ENCODE data around the gene NPIPB6.
A peak's percentile ranks its signal among the peaks of the same experiment; 100 is the strongest.

NPIPB6 gene

GRCh38 chr16:28319476-28320022 lies 43.8 kb downstream of the NPIPB6 start:
- no peak for TF ChIP-seq CTCF (IDR thresholded peaks at IDR 0.05; ENCODE audit: low read depth, low read length, missing control alignments)
- DNase-seq (ENCODE audit: extremely low read depth, low read depth), result no peak
- H3K4me3 ChIP-seq (replicated peaks; ENCODE audit: low read depth, low read length), result no peak overlapping the region

GRCh38 chr16:28318042-28318744 lies 45.1 kb downstream of the NPIPB6 start:
- TF ChIP-seq CTCF (IDR thresholded peaks at IDR 0.05; ENCODE audit: low read depth, low read length, missing control alignments), result no peak
- no peak for DNase-seq (ENCODE audit: extremely low read depth, low read depth)
- no peak overlapping the region for H3K4me3 ChIP-seq (replicated peaks; ENCODE audit: low read depth, low read length)

GRCh38 chr16:28317040-28317880 lies 46.0 kb downstream of the NPIPB6 start:
- TF ChIP-seq CTCF (IDR thresholded peaks at IDR 0.05; ENCODE audit: low read depth, low read length, missing control alignments), result peak; percentile 87
- H3K4me3 ChIP-seq (replicated peaks; ENCODE audit: low read depth, low read length), result no peak overlapping the region
- no peak for DNase-seq (ENCODE audit: extremely low read depth, low read depth)

GRCh38 chr16:28316054-28316453 lies 47.3 kb downstream of the NPIPB6 start:
- TF ChIP-seq CTCF (IDR thresholded peaks at IDR 0.05; ENCODE audit: low read depth, low read length, missing control alignments), result no peak

GRCh38 chr16:28313587-28313986 lies 49.7 kb downstream of the NPIPB6 start:
- DNase-seq (ENCODE audit: extremely low read depth, low read depth), result no peak
- no peak for TF ChIP-seq CTCF (IDR thresholded peaks at IDR 0.05; ENCODE audit: low read depth, low read length, missing control alignments)
- no peak overlapping the region for H3K4me3 ChIP-seq (replicated peaks; ENCODE audit: low read depth, low read length)

More at GRCh38 chr16:28316054-28316453, 47.3 kb downstream of the NPIPB6 start:
- no peak for DNase-seq (ENCODE audit: extremely low read depth, low read depth)
- no peak overlapping the region for H3K4me3 ChIP-seq (replicated peaks; ENCODE audit: low read depth, low read length)

- H3K4me3 ChIP-seq (replicated peaks; ENCODE audit: low read depth, low read length), result no peak overlapping the region
- TF ChIP-seq CTCF (IDR thresholded peaks at IDR 0.05; ENCODE audit: low read depth, low read length, missing control alignments), result no peak
- no peak for DNase-seq (ENCODE audit: extremely low read depth, low read depth)
These were observed 51.0 kb downstream of the NPIPB6 start for GRCh38 chr16:28312327-28312726.
